GM10266 (cell line): Measurements from ENCODE around the gene HS3ST3A1.

Source experiments
- DNase-seq: peaks from one replicate; pipeline ENCODE4 v3.0.0; 2012; ENCODE audit errors: extremely low spot score
- CTCF ChIP-seq: IDR thresholded peaks from 2 replicates; pipeline ENCODE4 v1.5.1; 2012; ENCODE audit warnings: mild to moderate bottlenecking, low read depth; ENCODE audit not compliant: control insufficient read depth, insufficient read depth; ENCODE audit errors: missing control alignments

The HS3ST3A1 gene

GRCh38 chr17:13538841-13539411 is 62.8 kb downstream of the HS3ST3A1 start:
- DNase-seq, result no peak
- TF ChIP-seq CTCF, result no peak

GRCh38 chr17:13537871-13538643 is 63.7 kb downstream of the HS3ST3A1 start:
- TF ChIP-seq CTCF, result no peak
- DNase-seq, result no peak

GRCh38 chr17:13537167-13537731 is 64.5 kb downstream of the HS3ST3A1 start:
- DNase-seq, result no peak
- no peak for TF ChIP-seq CTCF

GRCh38 chr17:13534946-13535345 is 66.8 kb downstream of the HS3ST3A1 start:
- no peak for DNase-seq

GRCh38 chr17:13531721-13532120 is 70.0 kb downstream of the HS3ST3A1 start:
- DNase-seq, result no peak
- no peak for TF ChIP-seq CTCF

More at GRCh38 chr17:13534946-13535345, 66.8 kb downstream of the HS3ST3A1 start:
- TF ChIP-seq CTCF, result no peak

- no peak for DNase-seq
- no peak for TF ChIP-seq CTCF
Observed at GRCh38 chr17:13525876-13526275, 75.9 kb downstream of the HS3ST3A1 start.

GRCh38 chr17:13523164-13523563 is 78.6 kb downstream of the HS3ST3A1 start:
- DNase-seq, result no peak
- TF ChIP-seq CTCF, result no peak
